Measurements from ENCODE around the gene MVB12A.
A peak's percentile ranks its signal among the peaks of the same experiment; 100 is the strongest.

Gene MVB12A

GRCh38 chr19:17405250-17406045 is 14.4 kb upstream of the MVB12A start, which contains the start of gene BST2:
TSS of gene BST2 (minus strand) at chr19:17405630. CDS start at chr19:17405575, 55 bp downstream.
- peak; percentile 38 for DNase-seq

GRCh38 chr19:17406046-17406886 is 13.6 kb upstream of the MVB12A start:
- DNase-seq, result no peak

- DNase-seq, result no peak
Observed at GRCh38 chr19:17406887-17407196, 13.0 kb upstream of the MVB12A start.

- DNase-seq, result no peak
Observed at GRCh38 chr19:17409990-17410389, 9.9 kb upstream of the MVB12A start.

DNA sequence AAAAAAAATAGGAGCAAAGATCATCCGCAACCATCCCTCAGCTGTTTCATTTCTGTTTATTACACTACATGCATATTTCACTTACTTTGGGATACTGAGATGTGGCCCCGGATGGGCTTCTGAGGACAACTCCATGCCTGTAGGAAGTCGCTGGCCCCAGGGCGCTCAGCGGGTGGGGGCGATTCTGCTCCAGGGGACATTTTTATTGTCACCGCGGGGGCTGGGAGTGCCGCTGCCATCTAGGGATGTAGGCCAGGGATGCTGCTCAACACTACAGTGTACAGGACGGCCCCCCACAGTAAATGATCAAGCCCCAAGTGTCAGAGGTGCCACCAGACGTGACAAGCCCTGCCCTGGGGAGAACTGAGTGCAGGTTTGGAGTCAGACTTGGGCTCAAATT is 8.0 kb upstream of the MVB12A start:
- no peak for DNase-seq

DNA sequence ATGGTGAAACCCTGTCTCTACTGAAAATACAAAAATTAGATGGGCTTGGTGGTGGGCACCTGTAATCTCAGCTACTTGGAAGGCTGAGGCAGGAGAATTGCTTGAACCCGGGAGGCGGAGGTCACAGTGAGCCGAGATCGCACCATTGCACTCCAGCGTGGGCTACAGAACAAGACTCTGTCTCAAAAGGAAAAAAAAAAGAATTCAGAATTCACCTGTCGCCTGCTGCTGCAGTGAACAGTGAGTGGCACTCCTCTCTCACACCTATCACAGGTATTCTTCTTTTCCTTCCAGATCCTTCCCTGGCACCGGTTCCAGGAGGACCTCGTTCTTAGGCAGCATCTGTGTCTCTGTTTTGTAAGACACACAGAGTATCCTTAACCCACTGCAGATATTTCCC is 5.8 kb upstream of the MVB12A start:
- no peak for DNase-seq

DNA sequence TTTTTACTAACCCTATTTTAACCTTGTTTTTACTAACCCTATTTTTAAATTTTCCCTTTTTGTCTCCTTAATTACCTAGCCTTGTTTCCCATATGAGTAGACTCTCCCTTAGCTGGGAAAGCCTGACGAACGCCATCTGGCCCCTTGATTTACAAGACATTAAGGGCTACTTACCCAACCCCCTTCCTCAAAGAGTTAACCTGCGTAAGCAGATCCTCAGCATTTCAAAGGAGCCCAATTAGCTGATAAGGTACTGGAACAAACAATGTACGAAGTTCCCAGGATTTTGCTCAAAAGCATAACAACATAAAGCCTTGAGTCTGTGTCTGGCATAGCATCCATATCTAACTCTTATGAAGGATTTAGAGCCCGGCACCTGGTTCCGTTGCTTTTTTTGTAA is 4.7 kb upstream of the MVB12A start:
- no peak for DNase-seq

- DNase-seq, result no peak
Observed at GRCh38 chr19:17418710-17419109, 1.1 kb upstream of the MVB12A start.

DNA sequence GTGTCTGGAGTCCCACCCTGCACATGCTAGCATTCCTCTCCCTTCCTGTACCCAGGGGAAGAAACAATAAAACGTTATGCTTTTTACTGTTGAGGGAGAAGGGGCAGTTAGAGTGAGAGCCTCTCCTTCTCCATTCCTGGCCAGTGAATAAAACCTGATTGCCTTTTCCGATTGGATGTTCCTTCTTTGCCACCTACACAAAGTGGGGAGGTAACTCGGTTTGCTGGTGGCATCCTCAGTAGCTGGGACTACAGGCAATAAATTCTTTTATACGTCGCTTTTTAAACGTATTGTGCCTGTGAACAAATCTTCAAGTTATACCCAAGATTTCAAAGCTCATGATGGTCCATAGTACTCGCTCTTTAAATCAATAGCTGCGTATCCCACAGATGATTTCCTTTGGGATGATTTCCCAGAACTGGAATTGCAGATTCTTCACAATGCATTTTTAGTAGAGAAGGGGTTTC is 660 bp upstream of the MVB12A start:
- no peak for DNase-seq

DNA sequence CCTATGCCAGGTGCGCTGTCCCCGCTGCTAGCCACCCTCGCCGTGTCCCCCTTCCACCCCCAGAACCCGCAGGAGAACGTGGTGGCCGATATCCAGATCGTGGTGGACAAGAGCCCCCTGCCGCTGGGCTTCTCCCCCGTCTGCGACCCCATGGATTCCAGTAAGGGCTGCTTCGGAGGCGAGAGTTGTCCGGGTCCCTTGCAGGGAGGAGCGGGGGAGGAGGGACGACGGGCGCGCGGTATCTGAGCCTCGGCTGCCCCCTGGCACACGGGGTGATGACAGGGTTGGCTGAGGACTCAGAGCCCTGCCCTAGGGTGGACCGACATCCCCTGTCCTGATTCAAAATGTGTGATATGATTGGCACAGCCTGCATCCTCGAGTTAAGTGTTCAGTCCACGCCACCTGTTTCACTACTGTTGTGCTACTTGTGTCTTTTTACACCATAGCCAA is 653 bp downstream of the MVB12A start:
- no peak for DNase-seq

DNA sequence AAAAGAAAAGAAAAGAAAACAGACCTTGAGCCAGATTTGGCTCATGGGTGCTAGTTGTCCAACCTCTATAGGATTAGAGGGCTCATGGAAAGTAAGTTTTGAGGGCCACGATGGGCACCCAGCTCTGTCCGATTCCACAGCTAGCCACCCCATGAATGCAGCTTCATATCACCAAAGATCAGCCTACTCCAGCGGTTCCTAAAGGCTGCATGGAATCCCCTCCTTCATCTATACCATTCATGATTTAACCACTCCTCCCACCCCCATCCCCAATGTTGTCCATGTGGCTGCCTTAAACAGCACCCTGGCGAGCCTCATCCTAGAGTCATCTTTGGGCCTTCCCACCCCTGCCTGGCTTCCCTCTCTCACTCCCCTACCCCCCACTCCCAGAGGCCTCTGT is 2.1 kb downstream of the MVB12A start:
- no peak for DNase-seq

GRCh38 chr19:17423429-17424208 is 3.8 kb downstream of the MVB12A start:
- no peak for DNase-seq

GRCh38 chr19:17424743-17425365 is 5.0 kb downstream of the MVB12A start:
- no peak for DNase-seq

DNA sequence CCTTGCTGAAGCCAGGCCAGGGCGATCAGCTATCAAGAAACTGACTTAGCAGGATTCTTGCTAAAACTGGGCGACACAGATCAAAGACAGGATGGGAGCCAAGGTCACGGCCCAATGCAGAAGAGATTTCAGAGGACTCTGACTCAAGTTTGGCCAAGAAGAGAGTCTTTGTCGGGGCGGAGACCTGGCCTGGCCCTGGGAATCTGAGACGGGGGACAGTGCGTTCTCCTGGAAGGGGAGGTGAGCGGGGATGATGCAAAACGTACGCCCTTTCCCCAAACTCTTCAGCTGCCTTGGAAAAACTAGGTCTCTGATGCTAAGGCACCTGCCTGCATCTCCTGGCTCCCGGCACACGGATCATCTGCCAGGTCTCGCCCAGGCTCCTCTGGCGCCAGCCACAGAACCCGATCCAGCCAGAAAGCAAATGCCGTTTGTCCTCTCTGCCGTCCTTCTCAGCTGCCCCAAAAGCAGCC is 9.8 kb downstream of the MVB12A start:
- DNase-seq, result no peak

DNA sequence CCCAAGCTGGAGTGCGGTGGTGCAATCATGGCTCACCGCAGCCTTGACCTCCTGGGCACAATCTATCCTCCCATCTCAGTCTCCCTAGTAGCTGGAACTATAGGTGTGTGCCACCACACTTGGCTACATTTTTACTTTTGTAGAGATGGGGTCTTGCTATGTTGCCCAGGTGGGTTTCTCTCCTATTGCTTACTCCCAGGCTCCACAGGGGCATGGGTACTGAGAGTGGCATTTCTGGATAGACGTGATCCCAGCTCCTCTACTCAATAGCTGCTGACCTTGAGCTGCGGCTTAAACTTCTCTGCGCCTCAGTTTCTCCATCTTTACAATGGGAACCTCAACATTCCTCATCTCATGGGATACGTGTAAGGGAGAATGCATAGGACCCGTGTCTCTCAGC is 11.6 kb downstream of the MVB12A start:
- no peak for DNase-seq

GRCh38 chr19:17435218-17435617 is 15.4 kb downstream of the MVB12A start:
- no peak for DNase-seq

- no peak for DNase-seq
Observed at GRCh38 chr19:17436094-17436873, 16.4 kb downstream of the MVB12A start.

DNA sequence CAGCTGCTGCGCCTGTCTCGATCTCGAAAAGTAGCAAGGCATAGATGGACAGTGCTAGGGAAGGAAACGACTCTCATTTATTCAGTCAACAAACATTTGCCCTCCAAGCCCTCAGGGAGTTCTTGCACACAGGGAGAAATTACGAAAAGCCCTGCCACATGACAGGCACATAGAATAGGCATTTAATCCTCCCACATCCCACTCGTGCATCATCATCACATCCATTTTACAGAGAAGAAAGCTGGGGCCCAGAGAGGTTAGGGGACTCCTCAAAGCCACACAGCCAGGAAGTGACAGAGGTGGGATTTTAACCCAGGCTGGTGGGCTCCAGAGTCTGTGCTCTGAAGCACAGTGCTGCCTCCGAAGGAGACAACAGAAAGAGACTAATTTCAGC is 17.0 kb downstream of the MVB12A start:
- DNase-seq, result no peak

DNA sequence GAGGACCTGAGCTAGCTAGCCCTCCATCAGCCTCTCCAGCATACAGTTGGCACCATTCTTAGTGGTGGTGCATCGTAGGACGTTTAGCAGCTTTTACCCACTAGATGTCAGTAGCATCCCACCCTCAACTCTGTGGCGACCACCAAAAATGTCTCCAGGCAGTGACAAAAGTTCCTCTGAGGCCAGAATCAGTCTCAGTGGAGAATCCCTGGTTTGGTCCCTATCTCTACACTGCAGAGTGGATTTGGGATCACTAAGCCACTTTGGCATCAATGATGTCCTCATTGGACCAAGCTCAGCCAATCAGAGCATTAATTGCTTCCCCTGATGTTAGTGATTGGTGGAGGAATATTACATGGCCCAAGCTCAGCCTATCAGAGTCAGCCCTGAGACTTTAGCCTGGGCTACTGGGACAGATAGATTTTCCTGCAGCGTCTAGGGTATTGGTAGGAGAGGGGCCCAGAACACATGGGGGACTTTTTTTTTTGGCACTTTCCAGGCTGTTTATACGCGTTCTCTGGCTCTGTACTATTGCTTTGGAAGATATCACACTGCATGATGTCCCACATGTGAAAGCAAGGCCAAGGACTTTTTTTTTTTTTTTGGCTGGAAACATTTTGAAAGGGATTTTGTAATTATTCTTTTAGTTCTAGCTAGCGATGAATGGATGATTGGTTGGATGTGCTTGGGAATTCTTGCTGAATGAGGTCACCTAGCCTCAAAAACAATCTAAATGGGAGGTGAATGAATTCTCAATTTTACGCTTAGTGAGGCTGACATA is 21.6 kb downstream of the MVB12A start:
- DNase-seq, result no peak

- DNase-seq, result no peak
Observed at GRCh38 chr19:17445526-17446165, 25.8 kb downstream of the MVB12A start.
